SIG-M5 treated with dmso at 0.1 percent for 504 hours (cell line): ENCODE results near the gene OR5K1.

ENCODE experiments used
- DNase-seq: peaks from one replicate; lab custom pipeline; 2025; ENCODE audit not compliant: unreplicated experiment; lab: John Stamatoyannopoulos, UW

The OR5K1 gene

DNA sequence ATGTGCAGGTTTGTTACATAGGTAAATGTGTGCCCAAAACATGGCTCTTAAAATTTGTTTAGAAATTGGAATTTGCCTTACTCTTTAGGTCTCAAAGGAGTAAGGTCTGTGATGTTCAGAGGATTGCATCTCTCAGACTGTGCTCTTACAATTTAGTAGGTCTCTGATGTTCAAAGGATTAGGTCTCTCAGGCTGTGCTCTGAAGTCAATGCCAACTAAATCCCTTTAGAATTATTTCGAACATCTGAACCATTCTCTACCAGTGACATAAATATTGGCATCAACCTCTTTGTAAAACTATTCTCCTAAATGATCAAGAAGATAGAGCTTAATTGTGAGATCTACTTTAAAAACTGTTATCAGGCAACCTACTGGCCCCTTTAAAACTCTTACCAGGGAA lies at the start of gene OR5K1:
OR5K1 (plus strand) TSS at position 301 of the 400 bp plus-strand sequence. CDS start 6,376 bp downstream, outside the sequence.
- no peak for DNase-seq

DNA sequence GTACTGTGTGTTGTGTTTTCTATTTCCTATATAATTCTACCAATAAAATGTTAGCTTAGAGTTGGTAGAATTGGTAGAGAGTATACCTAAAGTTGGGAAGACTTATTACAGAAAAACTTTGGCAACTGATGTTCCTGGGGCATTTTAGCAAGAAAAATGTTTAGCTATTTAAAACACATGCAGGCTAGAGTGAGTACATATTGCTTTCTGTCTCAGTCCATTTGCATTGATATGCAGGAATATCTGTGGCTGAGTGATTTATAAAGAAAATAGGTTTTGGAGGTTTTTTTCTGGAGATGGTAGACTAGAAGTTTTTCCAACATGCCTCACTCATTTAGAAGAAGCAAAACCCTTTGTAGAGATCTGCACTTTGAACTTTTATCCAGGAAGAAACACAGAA lies 30.4 kb upstream of the OR5K1 start:
- no peak for DNase-seq

DNA sequence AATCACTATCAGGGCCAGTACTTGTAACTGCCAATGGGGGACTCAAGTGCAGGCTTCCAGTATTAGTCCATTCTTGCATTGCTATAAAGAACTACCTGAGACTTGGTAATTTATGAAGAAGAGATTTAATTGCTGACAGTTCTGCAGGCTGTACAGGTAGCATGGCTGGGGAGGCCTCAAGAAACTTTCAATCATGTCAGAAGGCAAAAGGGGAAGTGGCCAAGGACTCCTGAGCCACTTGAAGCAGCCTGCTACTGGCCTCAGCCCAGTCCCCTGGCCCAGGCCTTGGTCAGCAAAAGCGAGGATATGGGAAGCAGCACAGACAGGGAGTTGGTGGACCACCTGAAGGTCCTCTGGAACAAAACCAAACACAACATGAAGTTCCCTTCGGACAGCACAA lies 29.2 kb upstream of the OR5K1 start:
- no peak for DNase-seq

DNA sequence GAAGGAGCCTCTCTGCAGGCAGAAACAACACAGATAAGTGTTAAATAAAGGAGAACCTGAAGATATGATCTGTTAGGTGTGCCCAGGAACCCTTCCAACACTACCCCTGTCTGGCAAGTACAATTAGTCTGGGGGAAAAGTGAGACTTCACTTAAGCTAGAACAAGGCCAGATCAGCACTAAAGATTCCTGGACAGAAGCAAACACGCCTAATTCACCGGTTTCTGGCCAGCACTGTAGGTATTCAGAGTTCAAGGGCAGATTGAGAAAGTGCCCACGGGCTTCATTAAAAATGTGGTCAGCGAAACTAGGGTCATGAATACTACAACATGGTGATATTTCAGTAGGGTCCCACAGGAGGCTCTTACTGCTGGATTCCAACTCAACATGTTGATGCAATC lies 28.6 kb upstream of the OR5K1 start:
- no peak for DNase-seq

DNA sequence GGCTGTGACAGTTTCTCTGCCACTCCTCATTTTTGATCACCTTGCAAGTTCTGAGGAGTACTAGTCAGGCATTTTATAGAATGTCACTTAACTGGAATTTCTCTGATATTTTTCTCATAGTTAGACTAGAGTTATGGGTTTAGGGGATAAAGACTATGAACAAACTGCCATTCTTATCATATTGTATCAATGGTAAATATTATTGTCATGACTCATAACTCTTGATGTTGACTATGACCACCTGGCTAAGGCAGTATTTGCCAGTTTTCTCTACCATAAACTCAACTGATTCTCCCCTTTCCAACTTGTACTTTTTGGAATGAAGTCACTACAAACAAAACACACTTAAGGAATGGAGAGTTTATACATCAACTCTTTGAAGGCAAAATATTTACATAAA lies 22.7 kb upstream of the OR5K1 start:
- no peak for DNase-seq

DNA sequence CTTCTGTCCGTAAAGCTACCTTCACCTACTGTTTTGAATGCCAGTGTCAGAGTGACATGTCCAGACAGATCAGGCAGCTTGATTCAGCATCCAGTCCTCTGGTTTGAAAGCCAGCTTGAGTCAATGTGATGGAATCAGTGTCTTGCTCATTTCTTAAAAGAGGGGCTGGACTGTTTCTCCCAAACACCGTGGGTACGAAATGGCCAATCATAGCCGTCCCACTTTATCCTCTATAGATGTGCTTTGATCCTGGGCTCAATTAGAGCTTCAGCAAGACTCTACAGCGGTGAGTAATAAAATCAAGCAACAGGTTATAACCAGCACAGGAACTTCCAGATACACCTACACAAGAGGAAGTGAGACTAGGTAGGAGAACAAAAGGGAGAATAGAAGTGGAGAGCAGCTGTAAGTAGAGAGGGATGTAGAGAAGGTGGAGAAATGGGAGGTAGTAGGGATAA lies 17.0 kb upstream of the OR5K1 start:
- DNase-seq = no peak

DNA sequence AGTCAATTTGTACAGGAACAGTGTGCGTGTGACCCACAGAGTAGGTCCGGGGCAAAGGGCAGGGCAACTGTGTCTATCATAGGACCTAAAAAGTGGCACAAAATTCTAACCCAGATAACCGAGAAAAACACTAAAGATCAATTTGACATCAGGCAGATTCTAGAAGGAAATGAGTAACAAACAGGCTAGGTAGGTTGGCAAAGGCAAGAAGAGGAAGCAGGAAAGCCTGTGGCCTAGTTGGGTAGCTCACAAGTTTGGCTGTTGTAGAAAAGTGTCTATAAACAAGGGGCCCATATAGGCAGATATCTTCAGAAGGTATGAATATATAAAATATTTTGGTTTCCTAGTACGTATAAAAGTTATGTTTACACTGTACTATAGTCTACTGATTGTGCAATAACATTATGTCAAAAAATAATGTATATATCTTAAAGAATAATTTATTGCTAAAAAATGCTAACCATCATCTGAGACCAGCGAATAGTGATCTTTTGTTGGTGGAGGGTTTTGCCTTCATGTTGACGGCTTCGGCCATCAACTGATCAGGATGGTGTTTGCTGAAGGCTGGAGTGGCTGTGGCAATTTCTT lies 13.3 kb upstream of the OR5K1 start:
- peak; percentile 22 for DNase-seq

DNA sequence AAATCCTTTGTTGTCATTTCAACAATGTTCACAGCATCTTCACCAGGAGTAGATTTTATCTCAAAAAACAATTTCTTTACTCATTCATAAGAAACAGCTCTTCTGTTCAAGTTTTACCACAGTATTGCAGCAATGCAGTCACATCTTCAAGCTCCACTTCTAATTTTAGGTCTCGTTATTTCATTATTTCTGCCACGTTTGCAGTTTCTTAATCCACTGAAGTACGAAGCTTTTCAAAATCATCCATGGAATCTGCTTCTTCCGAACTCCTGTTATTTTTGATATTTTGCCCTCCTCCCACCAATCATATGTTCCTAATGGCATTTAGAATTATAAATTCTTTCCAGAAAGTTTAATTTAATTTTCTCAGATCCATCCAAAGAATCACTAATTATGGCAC lies 12.6 kb upstream of the OR5K1 start:
- DNase-seq = no peak

DNA sequence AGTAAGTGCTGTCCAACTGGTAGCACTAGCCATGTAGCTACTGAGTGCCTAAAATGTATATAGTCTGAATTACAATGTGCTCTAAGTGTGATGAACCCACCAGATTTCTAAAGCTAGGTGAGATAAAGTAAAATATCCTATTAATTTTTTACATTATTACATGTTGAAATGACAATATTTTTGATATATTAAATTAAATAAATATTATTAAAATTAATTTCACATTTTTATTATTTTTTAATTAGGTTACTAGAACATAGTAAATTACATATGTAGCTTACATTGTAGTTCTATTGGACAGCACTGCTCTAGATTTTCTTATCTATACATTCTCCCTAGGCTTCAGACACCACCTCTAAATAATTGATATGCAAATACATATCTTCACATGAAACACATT lies 9.2 kb upstream of the OR5K1 start:
- DNase-seq = no peak

DNA sequence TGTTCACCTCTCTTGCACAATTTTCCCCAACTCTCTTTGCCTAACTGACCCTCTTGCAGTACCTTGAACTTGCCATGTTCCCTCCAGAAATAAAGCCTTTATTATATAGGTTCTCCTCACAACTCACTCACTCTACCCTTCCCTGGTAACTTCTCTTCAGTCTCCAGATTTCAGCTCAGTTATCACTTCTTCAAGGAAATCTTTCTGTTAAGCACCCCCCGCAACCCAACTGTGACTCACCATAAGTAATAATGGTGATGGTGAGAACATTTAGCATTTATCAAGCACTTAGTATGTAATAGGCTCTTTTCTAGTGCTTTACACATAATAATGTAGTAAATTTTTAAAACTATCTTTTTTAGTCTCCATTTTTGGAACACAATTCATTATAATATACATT lies 8.1 kb upstream of the OR5K1 start:
- no peak for DNase-seq

DNA sequence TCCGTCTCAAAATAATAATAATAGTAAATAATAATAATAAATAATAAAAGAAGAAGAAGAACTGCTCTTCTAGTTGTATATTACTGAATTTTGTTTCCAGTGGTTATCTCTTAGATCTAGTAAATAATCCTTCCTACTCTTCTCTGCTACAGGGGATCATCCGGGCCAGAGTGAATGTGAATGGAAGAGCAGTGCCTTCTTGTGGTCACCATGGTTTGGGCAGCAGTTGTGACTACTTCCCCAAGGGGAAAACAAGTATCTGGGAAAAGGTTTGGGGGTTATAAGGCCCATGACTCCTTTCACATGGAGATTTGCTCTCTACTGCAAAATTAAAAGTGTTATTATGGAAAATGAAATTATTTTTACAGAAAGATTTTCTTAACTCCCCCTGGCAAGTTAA lies 5.5 kb upstream of the OR5K1 start:
- no peak for DNase-seq

DNA sequence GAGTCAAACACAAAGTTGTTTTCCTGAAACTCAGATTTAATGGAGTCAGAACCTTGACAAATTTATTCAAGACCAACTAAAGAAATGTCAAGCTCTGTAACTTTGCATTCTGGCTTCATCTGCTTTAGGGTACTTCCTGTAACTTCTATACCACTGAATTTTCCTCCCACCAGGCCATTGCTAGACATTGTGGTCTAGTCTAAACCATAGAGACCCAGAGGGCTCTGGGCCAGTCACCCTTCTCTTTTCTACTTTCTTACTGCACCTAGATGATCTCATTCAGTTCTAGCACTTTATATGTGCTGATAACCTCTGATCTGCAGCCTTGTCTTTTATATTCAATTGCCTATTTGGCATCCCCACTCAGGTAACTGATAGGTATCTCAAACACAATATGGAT lies 2.8 kb upstream of the OR5K1 start:
- DNase-seq = no peak

DNA sequence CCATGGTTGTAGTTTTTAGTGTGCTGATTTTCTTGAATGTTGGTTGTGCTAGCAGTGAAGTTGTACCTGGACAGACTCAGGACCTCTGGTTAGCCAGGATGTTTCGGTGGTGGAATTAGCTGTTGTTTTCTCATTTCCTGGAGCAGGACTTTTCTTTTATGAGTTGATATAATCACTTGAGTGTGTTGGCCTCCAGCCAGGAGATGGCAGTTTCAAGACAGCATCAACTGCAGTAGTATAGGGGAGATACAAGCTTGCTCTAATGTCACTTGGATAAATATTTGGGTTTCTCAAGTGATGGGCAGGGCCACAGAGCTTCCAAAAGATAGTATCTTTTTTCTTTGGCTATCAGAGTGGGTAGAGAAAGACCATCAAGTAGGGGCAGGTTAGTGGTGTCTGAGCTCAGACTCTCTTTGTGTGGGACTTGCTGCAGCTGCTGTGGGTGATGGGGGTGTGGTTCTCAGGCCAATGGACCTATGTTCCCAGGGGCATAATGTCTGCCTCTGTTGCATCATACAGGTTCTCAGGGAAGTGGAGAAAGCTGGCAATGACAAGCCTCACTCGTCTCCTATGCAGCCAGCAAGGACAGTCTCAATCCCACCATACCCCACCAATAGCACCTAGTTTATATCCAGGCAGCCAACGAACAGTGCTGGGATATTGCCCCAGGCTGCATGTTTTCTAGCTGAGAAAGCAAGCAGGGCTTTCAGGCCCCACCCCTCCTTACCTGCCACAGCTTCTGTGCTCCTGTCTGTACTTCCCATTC lies 19.9 kb downstream of the OR5K1 start:
- peak; percentile 2 for DNase-seq

DNA sequence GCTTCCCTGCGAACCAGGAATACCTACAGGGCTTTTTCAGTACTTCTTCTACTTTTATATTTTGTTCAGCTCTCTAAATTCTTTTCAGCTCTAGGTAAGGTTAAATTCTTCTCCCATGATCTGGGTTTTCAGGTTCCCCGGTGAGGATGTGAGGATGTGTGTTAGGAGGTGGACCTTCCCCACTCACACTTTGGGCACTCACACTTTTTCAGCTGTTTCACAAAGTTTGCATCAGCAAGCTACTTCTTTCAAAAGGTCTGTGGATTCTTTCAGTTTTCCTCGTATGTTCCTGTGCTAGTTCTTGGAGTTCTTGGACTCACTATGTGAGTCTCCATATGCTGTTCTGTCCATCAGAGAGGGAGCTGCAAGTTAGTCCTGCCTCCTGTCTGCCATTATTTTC lies 20.6 kb downstream of the OR5K1 start:
- DNase-seq = no peak

DNA sequence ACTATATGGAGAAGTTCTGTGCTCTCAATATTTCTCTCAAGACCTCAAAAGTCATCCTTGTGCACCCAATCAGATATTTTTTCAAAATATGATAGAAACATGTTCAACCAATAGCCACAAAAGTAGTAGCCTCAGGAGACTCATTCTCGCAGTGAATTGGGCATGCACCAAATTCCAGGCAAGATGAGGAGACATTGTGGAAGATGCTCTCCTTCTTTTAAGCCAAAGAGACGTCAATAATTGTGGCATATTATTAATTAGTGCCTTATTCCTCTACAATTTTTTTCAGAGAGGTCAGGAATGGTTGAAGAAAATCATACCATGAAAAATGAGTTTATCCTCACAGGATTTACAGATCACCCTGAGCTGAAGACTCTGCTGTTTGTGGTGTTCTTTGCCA lies 34.4 kb downstream of the OR5K1 start, which contains the start of gene OR5K2:
OR5K2 (plus strand) TSS at position 301 of the 400 bp plus-strand sequence; CDS start at position 301, 0 bp downstream.
- no peak for DNase-seq

DNA sequence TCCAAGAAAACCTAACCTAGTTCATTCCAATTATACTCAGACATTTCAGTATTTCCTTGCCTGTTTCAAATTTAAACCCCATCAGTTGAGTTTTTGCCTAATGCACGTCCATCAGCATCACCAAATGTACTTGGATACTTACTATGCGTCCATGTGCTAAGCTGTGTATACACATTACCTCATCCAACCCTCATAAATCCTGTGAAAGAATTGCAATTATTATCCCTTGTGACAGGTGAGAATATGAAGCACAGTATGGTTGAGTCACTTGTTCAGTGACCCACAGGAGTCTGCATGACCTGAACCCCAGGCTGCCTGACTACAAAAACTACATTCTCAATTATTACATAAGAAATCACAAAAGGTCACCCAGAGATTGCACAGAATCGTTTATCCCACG lies 37.0 kb downstream of the OR5K1 start:
- no peak for DNase-seq

DNA sequence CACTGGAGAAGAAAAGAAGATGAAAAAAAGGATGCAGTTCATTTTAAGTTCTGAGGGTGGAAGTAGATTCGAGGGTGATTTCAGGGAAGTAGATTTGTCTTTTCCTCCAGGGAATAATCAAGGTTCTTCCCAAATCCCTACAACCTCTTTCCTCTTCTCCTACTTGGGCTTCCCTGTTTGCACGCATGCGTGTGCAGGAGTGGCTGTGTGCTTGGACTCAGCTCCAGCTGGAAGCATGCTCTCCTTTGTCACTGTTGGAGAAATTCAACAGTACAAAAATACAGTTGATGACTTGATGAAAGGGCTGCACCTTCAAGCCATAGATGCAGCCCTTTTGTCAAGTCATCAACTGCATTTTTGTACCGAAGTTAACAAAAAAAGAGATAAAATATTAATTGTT lies 38.3 kb downstream of the OR5K1 start:
- DNase-seq = no peak

DNA sequence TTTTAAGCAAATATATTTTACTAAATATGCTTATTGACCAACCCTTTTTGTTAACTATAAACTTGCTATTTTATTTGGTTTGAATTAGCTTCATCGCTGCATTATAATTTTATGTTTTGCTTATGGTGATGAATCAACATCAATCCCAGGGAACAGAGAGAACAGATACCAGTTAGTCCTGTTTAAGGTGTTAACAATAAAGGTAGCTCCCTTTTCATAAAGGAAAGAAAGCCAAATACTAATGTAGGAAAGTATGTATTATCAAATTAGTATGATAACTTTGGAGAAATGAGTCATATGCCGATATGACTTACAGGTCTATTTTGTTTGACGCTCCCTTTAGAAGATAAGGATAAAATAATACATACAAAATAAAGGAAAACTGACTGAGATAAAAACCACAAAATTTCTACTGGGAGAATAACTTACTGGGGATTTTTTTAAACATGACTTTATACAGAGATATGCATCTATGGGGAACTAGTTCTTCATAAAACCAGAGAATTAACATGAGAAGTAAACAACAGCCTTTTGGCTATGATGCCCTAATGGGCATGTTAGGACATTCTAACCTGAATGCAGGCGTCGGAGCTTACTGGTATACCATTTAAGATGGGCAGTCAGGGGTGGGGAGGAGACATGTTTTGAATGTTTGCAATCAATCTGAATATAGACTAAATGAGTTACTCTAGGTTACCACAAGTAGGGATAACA lies 39.0 kb downstream of the OR5K1 start:
- DNase-seq = no peak

DNA sequence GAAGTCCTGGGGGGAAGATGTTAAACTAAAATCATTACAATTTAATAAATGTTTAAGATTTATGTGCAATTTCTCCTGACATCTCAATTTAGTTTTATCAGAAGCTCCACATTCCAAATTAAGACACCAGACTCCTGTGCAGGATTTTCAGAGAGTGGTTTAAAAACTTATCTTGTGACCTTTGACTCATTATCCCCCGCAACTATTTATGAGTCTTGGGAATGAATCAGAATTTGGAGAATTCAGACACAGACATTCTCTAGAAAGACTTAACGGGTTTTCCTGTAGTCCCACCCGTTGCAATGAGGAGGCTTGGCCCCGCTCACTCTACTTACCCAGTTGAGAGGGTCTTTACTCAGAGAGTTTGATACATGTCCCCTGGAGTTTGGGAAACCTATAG lies 41.5 kb downstream of the OR5K1 start:
- DNase-seq = no peak

DNA sequence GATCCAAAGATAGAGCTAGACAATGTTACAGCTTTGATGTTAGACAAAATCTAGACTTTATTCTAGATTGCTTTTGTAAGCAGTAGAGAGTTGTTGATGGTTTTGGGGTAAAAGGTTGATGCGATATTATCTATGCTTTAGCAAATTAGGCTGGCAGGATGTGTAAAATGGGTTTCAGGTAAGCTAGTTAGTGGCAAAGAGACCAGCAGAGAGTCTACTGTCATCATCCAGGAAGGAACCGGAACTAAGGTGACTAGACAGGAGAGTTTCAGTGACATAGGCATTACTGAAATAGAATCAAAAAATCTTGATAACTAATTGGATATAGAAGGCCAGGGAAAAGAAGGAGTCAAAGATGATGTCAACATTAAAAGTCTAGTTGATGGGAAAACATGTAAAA lies 45.6 kb downstream of the OR5K1 start:
- no peak for DNase-seq

DNA sequence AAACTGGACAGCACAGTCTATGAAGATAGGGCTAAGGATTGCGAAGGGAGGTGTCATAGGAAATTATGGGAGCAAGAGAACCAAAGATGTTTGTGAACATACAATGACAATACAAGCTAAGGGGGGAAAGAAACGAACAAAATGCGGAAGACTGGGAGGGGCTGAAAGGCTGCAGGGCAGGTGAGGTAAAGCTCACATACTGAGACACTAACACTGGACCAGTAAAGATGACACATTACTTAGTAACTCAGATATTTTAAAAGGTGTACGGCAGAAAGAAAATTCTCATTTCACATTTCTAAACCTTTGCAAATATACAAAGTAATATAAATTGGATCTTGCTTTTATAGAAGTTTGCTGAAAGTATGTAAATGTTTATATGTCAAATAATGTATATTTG lies 49.6 kb downstream of the OR5K1 start:
- no peak for DNase-seq

DNA sequence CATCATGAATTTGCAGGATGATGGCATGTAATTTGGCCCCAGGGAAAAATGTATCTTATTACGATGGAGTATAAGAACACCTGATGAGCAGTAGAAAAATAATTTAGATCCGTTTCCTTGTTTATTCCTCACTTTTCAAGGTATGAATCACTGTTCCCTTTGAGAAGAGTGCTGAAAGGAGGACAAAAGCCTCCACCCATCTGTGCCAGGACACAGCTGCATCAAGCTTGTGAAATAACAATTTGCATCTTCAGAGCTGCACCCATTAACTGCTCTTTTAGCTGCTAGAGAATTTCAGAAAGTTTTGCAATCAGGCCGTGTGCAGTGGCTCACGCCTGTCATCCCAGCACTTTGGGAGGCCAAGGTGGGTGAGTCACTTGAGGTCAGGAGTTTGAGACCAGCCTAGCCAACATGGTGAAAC lies 50.1 kb downstream of the OR5K1 start:
- peak; percentile 94 for DNase-seq
